Ascending aorta (tissue), 2 donors: Measurements from ENCODE around the gene MRTO4. TPM values are rescaled to one million over a fixed set of nuclear protein-coding genes. Genes with fewer than 3 reads are reported as not detected.
A peak's percentile ranks its signal among the peaks of the same experiment; 100 is the strongest.

Experiments
- DNase-seq, 2 donors: peaks; one replicate each; pipeline ENCODE4 v3.0.0-alpha.2; 2019; ENCODE audit warnings: low spot score in 2 of 2
- H3K27ac ChIP-seq, 2 donors: fragments of 200-600 bp; sonication (generic); one replicate each; pipeline ENCODE4 v1.5.1; 2016 to 2017; ENCODE audit warnings: mild to moderate bottlenecking in 1 of 2
- H3K27me3 ChIP-seq: fragments of 200-600 bp; sonication (generic); one replicate; pipeline ENCODE4 v1.5.1; 2017
- H3K36me3 ChIP-seq, 2 donors: fragments of 200-600 bp; sonication (generic); one replicate each; pipeline ENCODE4 v1.5.1; 2016
- H3K4me1 ChIP-seq, 2 donors: fragments of 200-600 bp; sonication (generic); one replicate each; pipeline ENCODE4 v1.5.1; 2016 to 2017; ENCODE audit warnings: mild to moderate bottlenecking in 1 of 2
- H3K4me3 ChIP-seq, 2 donors: fragments of 200-600 bp; sonication (generic); one replicate each; pipeline ENCODE4 v1.5.1; 2016 to 2017; ENCODE audit warnings: mild to moderate bottlenecking in 1 of 2
- H3K9me3 ChIP-seq, 2 donors: fragments of 200-600 bp; sonication (generic); one replicate each; pipeline ENCODE4 v1.5.1; 2016
- intact Hi-C: fragments of 100-400 bp; cut with DNase I; formaldehyde crosslinking; loops from one replicate; pipeline ENCODE4 v1.15.1; 2023
- total RNA-seq: library from RNA; depleted of rRNA; stranded (reverse); fragments of >200 nt; gene quantifications from one replicate; pipeline ENCODE4 v1.1.0, GENCODE V29; 2016
- TF ChIP-seq, protein P1 (sequence below), 3 experiments: fragments of 200-600 bp in 2 of 3; fragments of 450-650 bp in 1 of 3; sonication (generic) in 2 of 3; IDR thresholded peaks; one replicate each; pipeline ENCODE4 v1.5.1; 2016 to 2019; ENCODE audit warnings: antibody characterized with exemption in 3 of 3, mild to moderate bottlenecking in 1 of 3, moderate library complexity in 1 of 3

Gene MRTO4
- total RNA-seq, 1 donor from 2014 or later, result 13.4 TPM

DNA sequence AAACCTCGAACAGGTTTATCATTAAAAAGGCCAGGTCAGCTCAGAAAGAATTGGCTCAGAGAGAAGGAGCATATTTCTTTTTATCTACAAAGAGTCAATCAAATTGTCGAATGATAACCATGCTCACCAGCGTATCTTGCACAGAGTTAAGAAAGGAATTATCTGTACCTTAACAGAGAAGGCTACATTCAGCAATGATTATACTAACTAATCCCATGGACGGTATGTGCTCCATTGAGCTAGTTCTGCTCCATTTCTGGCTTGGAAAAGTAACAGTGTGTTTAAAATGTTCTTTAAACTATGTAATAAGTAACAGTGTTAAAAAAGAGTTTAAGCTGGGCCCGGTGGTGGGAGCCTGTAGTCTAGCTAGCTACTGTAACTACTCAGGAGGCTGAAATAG, 45.8 kb upstream of the MRTO4 start:
- peak overlapping the region in 1 of 2 donors; percentile 40 for H3K27ac ChIP-seq
- H3K9me3 ChIP-seq, result no peaks in the 10 kb centered on the region
- H3K27me3 ChIP-seq, result no peaks in the 10 kb centered on the region
- intact Hi-C loops, result loop anchor here (5.0 to 10.0 kb wide), 3 partner anchors 36 to 304 kb away; partner anchors contain the start of genes ALDH4A1 and CAPZB
- H3K4me3 ChIP-seq, result no peak overlapping the region
- peaks cover 17 to 46% of the 10 kb centered on the region in 2 donors for H3K4me1 ChIP-seq
- TF ChIP-seq, protein P1, sequence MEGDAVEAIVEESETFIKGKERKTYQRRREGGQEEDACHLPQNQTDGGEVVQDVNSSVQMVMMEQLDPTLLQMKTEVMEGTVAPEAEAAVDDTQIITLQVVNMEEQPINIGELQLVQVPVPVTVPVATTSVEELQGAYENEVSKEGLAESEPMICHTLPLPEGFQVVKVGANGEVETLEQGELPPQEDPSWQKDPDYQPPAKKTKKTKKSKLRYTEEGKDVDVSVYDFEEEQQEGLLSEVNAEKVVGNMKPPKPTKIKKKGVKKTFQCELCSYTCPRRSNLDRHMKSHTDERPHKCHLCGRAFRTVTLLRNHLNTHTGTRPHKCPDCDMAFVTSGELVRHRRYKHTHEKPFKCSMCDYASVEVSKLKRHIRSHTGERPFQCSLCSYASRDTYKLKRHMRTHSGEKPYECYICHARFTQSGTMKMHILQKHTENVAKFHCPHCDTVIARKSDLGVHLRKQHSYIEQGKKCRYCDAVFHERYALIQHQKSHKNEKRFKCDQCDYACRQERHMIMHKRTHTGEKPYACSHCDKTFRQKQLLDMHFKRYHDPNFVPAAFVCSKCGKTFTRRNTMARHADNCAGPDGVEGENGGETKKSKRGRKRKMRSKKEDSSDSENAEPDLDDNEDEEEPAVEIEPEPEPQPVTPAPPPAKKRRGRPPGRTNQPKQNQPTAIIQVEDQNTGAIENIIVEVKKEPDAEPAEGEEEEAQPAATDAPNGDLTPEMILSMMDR (IDR thresholded peaks at IDR 0.05), result no peak
- DNase-seq, result no peak
- no peaks in the 10 kb centered on the region for H3K36me3 ChIP-seq

DNA sequence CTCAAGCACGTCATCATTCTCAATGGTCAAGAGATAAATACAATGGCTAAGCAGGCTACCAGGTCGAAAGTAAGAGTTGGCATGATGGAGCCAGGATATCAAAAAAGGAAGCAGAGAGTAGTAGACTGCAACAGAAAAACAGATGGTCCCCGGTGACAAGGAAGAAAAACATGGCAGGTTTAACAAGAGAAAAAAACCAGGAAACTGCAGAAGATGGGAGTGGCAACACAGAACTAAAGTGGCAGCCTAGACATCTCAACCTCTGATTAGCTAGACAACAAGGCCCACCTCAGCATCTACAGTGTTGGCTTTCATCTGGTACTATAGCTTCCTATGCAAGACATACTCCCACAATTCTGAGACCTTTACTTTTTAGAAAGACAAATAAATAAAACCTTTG, 44.7 kb upstream of the MRTO4 start:
- TF ChIP-seq, protein P1 (IDR thresholded peaks at IDR 0.05), result no peak
- DNase-seq, result no peak
- H3K27me3 ChIP-seq, result no peaks in the 10 kb centered on the region
- peaks cover 15 to 53% of the 10 kb centered on the region in 2 donors for H3K4me1 ChIP-seq
- no peaks in the 10 kb centered on the region for H3K36me3 ChIP-seq
- no peak overlapping the region for H3K4me3 ChIP-seq
- intact Hi-C loops, result loop anchor here (5.0 to 10.0 kb wide), 3 partner anchors 35 to 305 kb away; partner anchors contain the start of genes ALDH4A1 and CAPZB
- H3K9me3 ChIP-seq, result no peaks in the 10 kb centered on the region
- peak overlapping the region in 1 of 2 donors; percentile 90 for H3K27ac ChIP-seq

DNA sequence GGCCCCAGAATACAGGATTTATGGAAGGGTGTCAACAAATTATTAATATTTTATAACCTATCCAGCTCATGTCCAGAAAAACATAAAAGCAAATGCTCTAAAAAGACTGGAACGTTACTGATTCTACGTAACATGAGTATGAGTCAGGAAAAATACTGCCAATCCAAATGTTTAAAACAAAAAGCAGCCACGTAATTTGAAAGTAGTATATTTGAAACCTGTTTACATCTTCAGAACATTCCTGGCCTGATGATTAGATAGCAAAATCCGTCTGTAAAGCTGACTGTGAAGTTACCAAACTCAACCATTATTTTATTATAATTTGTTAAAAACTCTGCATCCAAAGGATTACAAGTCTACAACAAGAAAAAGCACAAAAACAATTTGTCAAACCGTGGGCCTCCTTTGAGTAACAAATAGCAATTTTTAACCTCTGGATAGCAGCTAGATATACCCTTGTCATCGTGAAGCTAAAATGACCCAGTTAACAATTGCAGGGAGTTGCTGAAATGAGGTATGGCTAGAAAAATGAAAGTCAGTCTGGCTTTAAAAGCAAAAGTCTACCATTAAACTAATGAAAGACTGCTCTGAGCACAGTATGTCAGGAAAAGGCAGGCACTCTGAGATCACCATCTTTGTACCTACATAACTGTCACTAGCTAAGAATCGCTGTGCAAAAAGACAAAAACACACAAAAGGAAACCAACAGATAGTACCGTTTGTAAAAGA, 42.7 kb upstream of the MRTO4 start:
- H3K9me3 ChIP-seq, result no peaks in the 10 kb centered on the region
- DNase-seq, result no peak
- intact Hi-C loops, result loop anchor here (5.0 to 10.0 kb wide), 3 partner anchors 33 to 307 kb away; partner anchors contain the start of genes ALDH4A1 and CAPZB
- H3K36me3 ChIP-seq, result peaks cover 0 to 5% of the 10 kb centered on the region in 2 donors
- peak overlapping the region; percentile 90 to 95 for H3K27ac ChIP-seq
- no peaks in the 10 kb centered on the region for H3K27me3 ChIP-seq
- peaks cover 7 to 36% of the 10 kb centered on the region in 2 donors for H3K4me1 ChIP-seq
- TF ChIP-seq, protein P1 (IDR thresholded peaks at IDR 0.05), result no peak
- H3K4me3 ChIP-seq, result peak overlapping the region; percentile 67 to 75

DNA sequence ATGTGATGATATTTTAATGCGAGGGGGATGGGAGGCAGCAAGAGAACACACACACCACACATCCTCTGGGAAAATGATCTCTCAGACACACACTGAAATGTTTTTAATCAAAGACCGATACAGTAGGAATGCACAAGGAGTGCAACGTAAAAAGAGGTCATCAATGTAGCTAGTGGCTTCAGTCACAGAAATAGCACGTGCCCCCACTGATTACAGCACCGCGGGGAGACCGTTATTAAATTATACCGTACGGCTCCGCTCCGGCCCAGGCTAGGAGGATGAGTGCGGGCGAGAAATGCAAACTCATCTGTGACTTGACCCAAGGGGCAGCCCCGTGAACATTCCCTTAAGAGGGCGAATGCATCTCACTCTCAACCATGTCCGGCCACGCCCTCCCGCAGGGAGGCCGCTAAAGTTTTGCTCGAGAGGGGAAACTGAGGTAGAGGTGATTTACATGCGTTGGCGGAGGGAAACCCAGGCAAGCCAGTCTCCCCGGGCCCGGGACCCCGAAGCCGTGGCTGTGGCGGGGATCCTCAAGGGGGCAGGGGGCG, 42.1 kb upstream of the MRTO4 start:
- H3K27me3 ChIP-seq, result no peaks in the 10 kb centered on the region
- H3K27ac ChIP-seq, result peak overlapping the region; percentile 90 to 95
- H3K4me3 ChIP-seq, result peak overlapping the region; percentile 67 to 75
- intact Hi-C loops, result loop anchor here (5.0 to 10.0 kb wide), 3 partner anchors 33 to 307 kb away; partner anchors contain the start of genes ALDH4A1 and CAPZB
- H3K36me3 ChIP-seq, result peaks cover 0 to 9% of the 10 kb centered on the region in 2 donors
- H3K4me1 ChIP-seq, result peaks cover 6 to 31% of the 10 kb centered on the region in 2 donors
- no peaks in the 10 kb centered on the region for H3K9me3 ChIP-seq
- peak in 1 of 2 donors; percentile 71 for DNase-seq
- TF ChIP-seq, protein P1 (IDR thresholded peaks at IDR 0.05), result no peak

DNA sequence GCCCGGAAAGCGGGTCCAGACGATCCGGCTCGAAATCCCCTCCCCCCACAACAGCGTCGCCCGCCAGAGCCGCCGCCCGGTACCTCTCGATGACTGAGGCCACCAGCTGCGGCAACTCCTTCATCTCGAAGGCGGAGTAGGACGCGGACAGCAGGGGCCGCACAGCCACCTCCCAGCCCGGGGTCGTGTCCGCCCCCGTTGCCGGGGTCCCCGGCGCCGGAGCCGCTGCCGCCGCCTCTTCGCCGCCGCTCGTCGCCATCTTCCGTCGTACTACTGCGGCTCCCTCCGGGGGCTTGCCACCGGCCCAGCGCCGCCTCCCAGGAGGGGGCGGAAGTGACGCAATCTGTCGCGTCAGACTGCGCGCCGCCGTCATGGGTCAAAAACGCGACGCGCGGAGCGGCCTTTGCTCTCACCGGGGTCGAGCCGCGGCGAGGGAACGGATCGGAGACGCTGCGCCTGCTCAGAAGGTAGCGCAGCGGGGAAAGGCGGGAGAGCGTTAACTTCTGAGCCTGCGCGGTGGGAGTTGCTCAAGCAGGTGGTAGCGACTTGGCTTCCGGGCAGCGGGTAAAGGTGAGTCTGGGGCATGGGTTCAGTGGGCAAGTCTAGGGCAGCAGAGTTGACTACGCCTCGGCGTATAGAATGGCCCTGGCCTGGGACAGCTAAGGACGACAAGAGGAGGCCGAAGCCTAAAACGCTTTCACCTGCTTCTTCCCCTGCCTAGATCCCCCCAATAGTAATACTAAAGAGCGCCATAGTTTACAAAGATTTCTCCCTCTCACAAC, 41.4 kb upstream of the MRTO4 start, which contains the start of gene UBR4:
TSS of gene UBR4 (minus strand) at position 277 of the 782 bp plus-strand sequence. CDS start at position 259, 18 bp downstream.
- Histone ChIP-seq H3K27me3 (no peaks in the 10 kb centered on the region), H3K4me1 (peaks cover 6 to 29% of the 10 kb centered on the region in 2 donors), H3K27ac (peak within 1 kb of the TSS; percentile 90 to 95), H3K36me3 (peaks cover 0 to 9% of the 10 kb centered on the region in 2 donors), H3K4me3 (peak within 1 kb of the TSS; percentile 67 to 75), H3K9me3 (no peaks in the 10 kb centered on the region)
- TF ChIP-seq, protein P1 (IDR thresholded peaks at IDR 0.05), result peak in 1 of 3 experiments; percentile 8
- DNase-seq, result peak; percentile 57 to 96
- intact Hi-C loops, result loop anchor here (5.0 to 10.0 kb wide), 3 partner anchors 32 to 308 kb away; partner anchors contain the start of genes ALDH4A1 and CAPZB
